OCI-LY1 (cell line): Measurements from ENCODE around the gene KRTAP5-1.

Experiments used
- CTCF ChIP-seq: fragments of 200-600 bp; sonication (generic), shearing (Covaris generic); IDR thresholded peaks from 2 replicates; pipeline ENCODE4 v1.5.1; 2017; ENCODE audit warnings: mild to moderate bottlenecking, antibody characterized with exemption, low read length, moderate library complexity, mixed read lengths
- EZH2 ChIP-seq: fragments of 200-600 bp; sonication (generic), shearing (Covaris generic); IDR thresholded peaks from 2 replicates; pipeline ENCODE4 v1.8.0; 2017; ENCODE audit warnings: borderline replicate concordance, mixed run types, mild to moderate bottlenecking, antibody characterized with exemption, low read length, moderate library complexity, mixed read lengths

GRCh38 chr11:1567721-1568100, 17.4 kb downstream of the KRTAP5-1 start:
- no peak for TF ChIP-seq CTCF
- TF ChIP-seq EZH2: no peak
